Loucy (cell line): ENCODE data around the gene ZNF385B.

Experiments
- CTCF ChIP-seq: fragments of 200-600 bp; sonication (generic); conservative IDR thresholded peaks from 2 replicates; pipeline ENCODE4 v1.5.1; 2014; ENCODE audit warnings: mild to moderate bottlenecking, antibody characterized with exemption, low read length
- EZH2phosphoT487 ChIP-seq: fragments of 200-600 bp; IDR thresholded peaks from 2 replicates; pipeline ENCODE4 v1.6.1; 2018; ENCODE audit warnings: antibody characterized with exemption, mild to moderate bottlenecking, moderate library complexity, borderline replicate concordance

GRCh38 chr2:179788104-179788503, 73.3 kb downstream of the ZNF385B start:
- no peak for TF ChIP-seq CTCF
- no peak for TF ChIP-seq EZH2phosphoT487
